GM12801 (cell line): Measurements from ENCODE around the gene KANK4.

Experiments
- TF ChIP-seq, protein P1 (sequence below): IDR thresholded peaks from one replicate; pipeline ENCODE4 v1.5.1; 2011; ENCODE audit warnings: control low read depth; ENCODE audit not compliant: insufficient read length; ENCODE audit errors: extremely low read depth

Gene KANK4

GRCh38 chr1:62269439-62269838 lies 49.8 kb downstream of the KANK4 start:
- TF ChIP-seq, protein P1, sequence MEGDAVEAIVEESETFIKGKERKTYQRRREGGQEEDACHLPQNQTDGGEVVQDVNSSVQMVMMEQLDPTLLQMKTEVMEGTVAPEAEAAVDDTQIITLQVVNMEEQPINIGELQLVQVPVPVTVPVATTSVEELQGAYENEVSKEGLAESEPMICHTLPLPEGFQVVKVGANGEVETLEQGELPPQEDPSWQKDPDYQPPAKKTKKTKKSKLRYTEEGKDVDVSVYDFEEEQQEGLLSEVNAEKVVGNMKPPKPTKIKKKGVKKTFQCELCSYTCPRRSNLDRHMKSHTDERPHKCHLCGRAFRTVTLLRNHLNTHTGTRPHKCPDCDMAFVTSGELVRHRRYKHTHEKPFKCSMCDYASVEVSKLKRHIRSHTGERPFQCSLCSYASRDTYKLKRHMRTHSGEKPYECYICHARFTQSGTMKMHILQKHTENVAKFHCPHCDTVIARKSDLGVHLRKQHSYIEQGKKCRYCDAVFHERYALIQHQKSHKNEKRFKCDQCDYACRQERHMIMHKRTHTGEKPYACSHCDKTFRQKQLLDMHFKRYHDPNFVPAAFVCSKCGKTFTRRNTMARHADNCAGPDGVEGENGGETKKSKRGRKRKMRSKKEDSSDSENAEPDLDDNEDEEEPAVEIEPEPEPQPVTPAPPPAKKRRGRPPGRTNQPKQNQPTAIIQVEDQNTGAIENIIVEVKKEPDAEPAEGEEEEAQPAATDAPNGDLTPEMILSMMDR = no peak

- TF ChIP-seq, protein P1 = no peak
Observed at GRCh38 chr1:62268315-62268714, 50.9 kb downstream of the KANK4 start.

GRCh38 chr1:62265956-62266935 lies 53.0 kb downstream of the KANK4 start:
- TF ChIP-seq, protein P1 = no peak

- TF ChIP-seq, protein P1 = no peak
Observed at GRCh38 chr1:62263814-62264353, 55.4 kb downstream of the KANK4 start.

GRCh38 chr1:62263006-62263813 lies 56.0 kb downstream of the KANK4 start:
- TF ChIP-seq, protein P1 = no peak

- TF ChIP-seq, protein P1 = no peak
Observed at GRCh38 chr1:62260688-62261087, 58.5 kb downstream of the KANK4 start.

- TF ChIP-seq, protein P1 = no peak
Observed at GRCh38 chr1:62259551-62259950, 59.7 kb downstream of the KANK4 start.
